GM18508 (cell line): ENCODE data around the gene ME3.
"Not testable (repeated sequence)": the region's sequence is repeated elsewhere in the genome, so short reads cannot be mapped to it uniquely, and the experiment has no call there.

Experiments used
- ATAC-seq: cut with Tn5 transposase; IDR thresholded peaks from one replicate; pipeline ENCODE4 v1.9.1; 2021; ENCODE audit warnings: moderate number of reproducible peaks; ENCODE audit not compliant: insufficient read depth, unreplicated experiment

The ME3 gene

GRCh38 chr11:86523738-86524619 lies 148.4 kb downstream of the ME3 start:
- no peak for ATAC-seq

- ATAC-seq: not testable (repeated sequence)
Observed at GRCh38 chr11:86522512-86522911, 149.9 kb downstream of the ME3 start.

GRCh38 chr11:86519064-86519911 lies 153.1 kb downstream of the ME3 start:
- no peak for ATAC-seq

- no peak for ATAC-seq
Observed at GRCh38 chr11:86518211-86518610, 154.2 kb downstream of the ME3 start.

GRCh38 chr11:86517557-86517956 lies 154.9 kb downstream of the ME3 start:
- ATAC-seq: no peak

- no peak for ATAC-seq
Observed at GRCh38 chr11:86515297-86516094, 156.9 kb downstream of the ME3 start.

- ATAC-seq: no peak
Observed at GRCh38 chr11:86514453-86514852, 158.0 kb downstream of the ME3 start.

- no peak for ATAC-seq
Observed at GRCh38 chr11:86513746-86514373, 158.6 kb downstream of the ME3 start.

GRCh38 chr11:86513138-86513537 lies 159.3 kb downstream of the ME3 start:
- no peak for ATAC-seq

- ATAC-seq: no peak
Observed at GRCh38 chr11:86511086-86511551, 161.3 kb downstream of the ME3 start.

GRCh38 chr11:86510674-86511073 lies 161.7 kb downstream of the ME3 start:
- no peak for ATAC-seq

- ATAC-seq: no peak
Observed at GRCh38 chr11:86510097-86510496, 162.3 kb downstream of the ME3 start.

- no peak for ATAC-seq
Observed at GRCh38 chr11:86509588-86509974, 162.8 kb downstream of the ME3 start.

GRCh38 chr11:86508604-86509587 lies 163.5 kb downstream of the ME3 start:
- ATAC-seq: no peak

GRCh38 chr11:86507249-86507845 lies 165.1 kb downstream of the ME3 start:
- no peak for ATAC-seq

- no peak for ATAC-seq
Observed at GRCh38 chr11:86506235-86506634, 166.2 kb downstream of the ME3 start.

- ATAC-seq: no peak
Observed at GRCh38 chr11:86503131-86503530, 169.3 kb downstream of the ME3 start.

- no peak for ATAC-seq
Observed at GRCh38 chr11:86502137-86502642, 170.2 kb downstream of the ME3 start.
